GM21717 (cell line): ENCODE measurements around the gene MAP2K6.
A peak's percentile ranks its signal among the peaks of the same experiment; 100 is the strongest.

ENCODE experiments used
- ATAC-seq: cut with Tn5 transposase; IDR thresholded peaks from one replicate; pipeline ENCODE4 v1.9.1; 2021; ENCODE audit warnings: mild to moderate bottlenecking, moderate library complexity; ENCODE audit not compliant: unreplicated experiment

MAP2K6 gene

GRCh38 chr17:69425978-69426377, 11.5 kb downstream of the MAP2K6 start:
- ATAC-seq, result no peak

GRCh38 chr17:69427486-69428197, 13.1 kb downstream of the MAP2K6 start:
- ATAC-seq, result no peak

DNA sequence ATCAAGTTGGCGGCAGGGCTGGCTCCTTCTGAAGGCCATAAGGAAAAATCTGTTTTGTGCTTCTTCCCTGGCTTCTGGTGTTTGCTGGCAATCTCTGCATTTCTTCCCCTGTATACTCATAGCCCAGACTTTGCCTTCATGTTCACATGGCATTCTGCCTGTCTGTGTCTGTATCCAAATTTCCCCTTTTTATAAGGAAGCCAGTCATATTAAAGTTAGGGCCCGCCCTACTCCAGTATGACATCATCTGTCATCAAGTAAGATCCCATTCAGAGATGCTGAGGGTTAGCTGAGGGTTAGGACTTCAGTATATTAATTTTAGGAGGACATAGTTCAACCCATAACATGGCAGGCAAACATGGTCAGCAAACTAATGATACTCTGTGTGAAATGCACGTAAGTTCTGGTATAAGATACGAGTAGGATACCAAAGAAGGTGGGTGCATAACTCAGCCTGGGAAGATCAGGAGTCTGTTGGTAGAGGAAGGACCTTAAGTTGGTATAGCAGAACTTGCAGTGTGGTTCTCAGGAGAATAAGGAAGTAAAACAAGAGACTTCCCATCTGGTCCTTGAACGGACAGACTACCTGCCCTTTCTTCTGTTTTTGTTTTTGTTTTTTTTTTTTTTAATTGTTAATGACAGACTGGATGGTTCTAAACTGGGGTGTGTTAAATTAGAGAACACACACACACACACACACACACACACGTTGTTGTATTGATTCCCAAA, 13.9 kb downstream of the MAP2K6 start:
- ATAC-seq, result no peak

DNA sequence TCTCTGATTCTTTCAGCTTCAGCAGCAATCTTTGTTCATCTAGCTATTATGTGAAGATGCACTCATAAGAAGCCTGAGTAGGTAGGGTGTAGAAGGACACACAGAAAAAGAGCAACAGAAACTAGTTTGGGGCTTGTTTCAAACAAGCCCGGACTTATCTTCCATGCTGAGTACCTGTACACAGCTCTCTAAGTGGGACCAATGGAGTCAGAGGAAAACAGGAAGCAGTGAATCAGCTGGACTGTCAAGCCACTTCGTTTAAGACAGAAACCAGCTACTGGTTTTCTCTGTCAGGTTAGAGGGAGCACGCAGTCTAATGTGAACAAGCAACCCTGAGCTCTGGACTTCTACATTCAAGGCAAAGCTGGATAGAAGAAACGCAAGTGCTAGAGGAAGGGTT, 16.0 kb downstream of the MAP2K6 start:
- ATAC-seq, result peak; percentile 44

GRCh38 chr17:69431835-69432234, 17.3 kb downstream of the MAP2K6 start:
- no peak for ATAC-seq

DNA sequence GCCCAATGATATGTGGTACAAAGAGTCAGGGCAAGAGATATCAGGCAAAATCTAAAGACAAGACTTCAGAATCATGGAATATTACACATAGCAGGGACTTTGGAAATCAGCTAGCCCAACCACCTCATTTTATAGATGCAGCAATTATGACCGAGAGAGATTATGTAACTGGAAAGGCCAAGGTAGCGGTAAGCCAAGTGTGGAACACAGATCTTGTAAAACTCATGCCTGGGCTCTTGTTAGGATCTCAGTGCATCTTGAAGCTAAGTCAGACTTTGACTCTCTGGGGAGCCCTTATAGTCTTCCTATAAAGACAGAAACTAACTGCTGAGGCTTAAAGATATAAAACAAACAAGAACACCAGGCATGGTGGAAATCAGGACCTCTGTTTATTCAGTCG, 18.6 kb downstream of the MAP2K6 start:
- ATAC-seq, result no peak

DNA sequence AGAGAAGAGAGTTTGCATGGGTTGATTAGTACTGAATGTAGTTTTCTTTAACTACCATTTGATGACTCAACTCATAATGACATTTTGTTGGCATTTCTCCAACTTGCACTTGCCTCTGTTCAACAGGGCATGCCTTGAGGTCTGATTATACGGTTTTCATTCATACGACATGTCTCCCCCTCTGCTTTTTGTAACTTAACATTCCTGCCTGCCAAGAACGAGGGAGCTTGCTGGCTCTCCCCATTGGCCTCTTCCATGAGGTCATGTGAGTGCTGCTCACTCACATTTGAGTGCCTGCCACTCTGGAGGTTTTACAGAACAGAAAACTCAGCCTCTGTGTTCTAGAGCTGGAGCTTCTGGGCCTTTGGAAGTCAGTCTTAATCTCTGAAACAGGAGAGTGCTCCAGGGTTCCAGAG, 19.7 kb downstream of the MAP2K6 start:
- no peak for ATAC-seq

- ATAC-seq, result no peak
These were observed 21.6 kb downstream of the MAP2K6 start for GRCh38 chr17:69435971-69436696.

DNA sequence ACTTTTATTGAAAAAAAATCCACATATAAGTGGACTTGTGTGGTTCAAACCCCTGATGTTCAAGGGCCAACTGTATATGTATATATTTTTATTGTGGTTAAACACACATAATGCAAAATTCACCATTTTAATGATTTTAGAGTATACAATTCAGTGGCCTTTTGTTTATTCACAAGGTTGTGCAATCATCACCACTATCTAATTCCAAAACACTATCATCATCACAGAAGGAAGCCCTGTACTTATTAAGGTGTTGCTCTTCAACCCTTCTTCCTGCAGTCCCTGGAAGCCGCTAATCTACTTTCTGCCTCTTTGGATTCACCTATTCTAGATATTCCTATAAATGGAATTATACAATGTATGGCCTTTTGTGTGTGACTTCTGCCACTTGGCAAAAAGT, 23.0 kb downstream of the MAP2K6 start:
- no peak for ATAC-seq

GRCh38 chr17:69438776-69439175, 24.3 kb downstream of the MAP2K6 start:
- ATAC-seq, result no peak

DNA sequence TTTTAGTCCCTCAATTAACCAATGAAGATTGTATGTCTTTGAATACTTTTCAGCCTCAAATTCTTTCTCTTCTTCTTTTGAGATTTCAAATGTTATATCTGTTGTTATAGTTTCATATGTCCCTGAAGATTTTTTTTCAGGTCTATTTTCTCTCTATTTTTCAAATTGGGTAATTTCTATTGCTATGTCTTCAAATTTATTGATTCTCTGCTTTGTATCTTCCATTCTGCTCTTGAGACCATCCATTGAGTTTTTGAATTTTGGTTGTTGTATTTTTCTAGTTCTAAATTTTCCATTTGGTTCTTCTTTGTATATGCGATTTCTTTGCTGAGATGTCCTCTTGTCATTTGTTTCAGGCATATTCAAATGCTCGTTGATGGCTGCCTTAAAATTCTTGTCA, 26.7 kb downstream of the MAP2K6 start:
- no peak for ATAC-seq

DNA sequence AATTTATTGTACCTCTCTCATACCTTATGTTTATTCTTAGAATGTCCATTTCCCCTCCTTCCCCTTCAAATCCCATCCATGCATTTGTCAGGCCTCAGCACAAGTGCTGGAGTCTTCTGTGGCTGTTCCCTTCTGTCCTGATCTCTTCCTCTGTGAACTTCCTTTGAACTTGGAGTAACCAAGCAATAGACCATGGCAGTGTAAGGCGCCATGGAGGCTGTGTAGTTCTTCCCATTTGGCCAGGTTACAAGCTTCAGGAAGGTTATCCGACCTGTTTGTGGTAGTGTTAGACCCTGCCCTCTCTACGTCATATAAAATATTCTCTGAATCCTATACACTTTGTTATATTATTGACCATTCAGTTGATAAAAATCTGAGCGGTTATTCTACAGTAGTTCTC, 28.6 kb downstream of the MAP2K6 start:
- no peak for ATAC-seq

GRCh38 chr17:69444023-69444422, 29.5 kb downstream of the MAP2K6 start:
- no peak for ATAC-seq

- no peak for ATAC-seq
These were observed 30.6 kb downstream of the MAP2K6 start for GRCh38 chr17:69445132-69445531.

- no peak for ATAC-seq
These were observed 33.2 kb downstream of the MAP2K6 start for GRCh38 chr17:69447726-69448125.

GRCh38 chr17:69448431-69449102, 34.1 kb downstream of the MAP2K6 start:
- ATAC-seq, result no peak

GRCh38 chr17:69450131-69450530, 35.6 kb downstream of the MAP2K6 start:
- ATAC-seq, result no peak

- peak; percentile 18 for ATAC-seq
These were observed 36.4 kb downstream of the MAP2K6 start for GRCh38 chr17:69450918-69451317.

- peak; percentile 88 for ATAC-seq
These were observed 37.2 kb downstream of the MAP2K6 start for GRCh38 chr17:69451416-69452394.

- no peak for ATAC-seq
These were observed 38.3 kb downstream of the MAP2K6 start for GRCh38 chr17:69452664-69453260.
